ENCODE results near the gene HDAC9.

HDAC9 gene

DNA sequence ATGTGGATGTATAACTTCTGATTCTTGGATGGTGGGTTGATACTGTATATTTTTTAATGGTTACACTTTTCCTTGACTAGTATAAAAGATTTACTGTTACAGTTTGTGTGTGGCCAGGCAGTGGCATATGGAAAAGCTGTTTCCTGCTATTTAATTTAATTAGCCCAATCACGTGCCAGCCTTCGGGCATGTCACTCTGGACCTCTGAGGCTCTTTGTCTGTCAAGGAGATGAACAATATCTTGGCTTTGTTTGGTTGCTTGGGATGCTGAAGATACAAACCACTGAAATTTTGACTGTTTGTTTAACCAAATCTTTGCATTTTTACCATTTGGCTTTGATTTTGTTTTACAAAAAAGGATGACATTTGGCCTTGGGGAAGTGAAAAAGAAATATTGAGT, 185.0 kb downstream of the HDAC9 start:
- Histone ChIP-seq H4K20me1 (ENCODE audit: control insufficient read depth, insufficient read depth, low read depth, low read length) (no peaks in the 10 kb centered on the region), H3K4me1 (ENCODE audit: control insufficient read depth, low read length) (no peaks in the 10 kb centered on the region), H3K9me2 (replicated peaks; ENCODE audit: control insufficient read depth, low read length) (no peaks in the 10 kb centered on the region), H3K36me3 (ENCODE audit: control insufficient read depth, low read length) (no peaks in the 10 kb centered on the region), H3K4me3 (ENCODE audit: low read length) (no peak overlapping the region), H3F3A (ENCODE audit: control insufficient read depth, insufficient read depth) (no peaks in the 10 kb centered on the region), H3K9me3 (ENCODE audit: control insufficient read depth, insufficient read depth, low read length) (no peaks in the 10 kb centered on the region), H3K79me2 (ENCODE audit: control insufficient read depth, low read length) (no peaks in the 10 kb centered on the region), H3K27me3 (ENCODE audit: control insufficient read depth, low read length) (no peaks in the 10 kb centered on the region), H3K4me2 (ENCODE audit: low read length) (no peak overlapping the region), H3K27ac (ENCODE audit: low read depth, low read length) (no peak overlapping the region)
- no peak for TF ChIP-seq EZH2phosphoT487 (IDR thresholded peaks at IDR 0.05; ENCODE audit: borderline replicate concordance, low read length)
- TF ChIP-seq CTCF (IDR thresholded peaks at IDR 0.05; ENCODE audit: low read depth, low read length, poor library complexity, severe bottlenecking), result no peak

DNA sequence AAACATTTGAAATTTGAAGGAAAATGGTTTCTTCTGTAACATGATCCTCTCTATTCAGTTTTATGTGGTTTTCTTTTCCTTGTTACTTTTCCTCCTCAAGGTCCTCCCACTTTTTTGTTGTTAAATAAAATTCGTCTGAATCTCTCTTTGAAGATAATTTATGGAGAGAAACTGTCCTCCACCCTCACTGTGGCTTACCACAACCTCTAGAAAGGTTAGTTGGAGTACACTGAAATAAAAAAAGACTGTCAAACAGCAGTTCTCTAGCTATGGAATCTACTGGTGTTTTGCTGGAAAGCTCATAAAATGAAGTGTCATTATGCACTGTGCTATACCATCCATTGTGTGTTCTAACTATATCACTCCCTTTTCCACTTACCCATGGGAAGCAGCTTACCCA, 189.4 kb downstream of the HDAC9 start:
- no peaks in the 10 kb centered on the region for H3K27me3 ChIP-seq (ENCODE audit: control insufficient read depth, low read length)
- no peak overlapping the region for H3K27ac ChIP-seq (ENCODE audit: low read depth, low read length)
- no peaks in the 10 kb centered on the region for H3K4me1 ChIP-seq (ENCODE audit: control insufficient read depth, low read length)
- H3F3A ChIP-seq (ENCODE audit: control insufficient read depth, insufficient read depth), result no peaks in the 10 kb centered on the region
- no peak overlapping the region for H3K4me2 ChIP-seq (ENCODE audit: low read length)
- H3K9me3 ChIP-seq (ENCODE audit: control insufficient read depth, insufficient read depth, low read length), result no peaks in the 10 kb centered on the region
- TF ChIP-seq CTCF (IDR thresholded peaks at IDR 0.05; ENCODE audit: low read depth, low read length, poor library complexity, severe bottlenecking) (no peak), EZH2phosphoT487 (IDR thresholded peaks at IDR 0.05; ENCODE audit: borderline replicate concordance, low read length) (no peak)
- H3K36me3 ChIP-seq (ENCODE audit: control insufficient read depth, low read length), result no peaks in the 10 kb centered on the region
- no peaks in the 10 kb centered on the region for H3K79me2 ChIP-seq (ENCODE audit: control insufficient read depth, low read length)
- H3K9me2 ChIP-seq (replicated peaks; ENCODE audit: control insufficient read depth, low read length), result no peaks in the 10 kb centered on the region
- H3K4me3 ChIP-seq (ENCODE audit: low read length), result no peak overlapping the region
- H4K20me1 ChIP-seq (ENCODE audit: control insufficient read depth, insufficient read depth, low read depth, low read length), result no peaks in the 10 kb centered on the region

- no peak overlapping the region for H3K4me3 ChIP-seq (ENCODE audit: low read length)
- no peaks in the 10 kb centered on the region for H3K4me1 ChIP-seq (ENCODE audit: control insufficient read depth, low read length)
- TF ChIP-seq CTCF (IDR thresholded peaks at IDR 0.05; ENCODE audit: low read depth, low read length, poor library complexity, severe bottlenecking), result no peak
- no peaks in the 10 kb centered on the region for H3K9me3 ChIP-seq (ENCODE audit: control insufficient read depth, insufficient read depth, low read length)
- H3K27ac ChIP-seq (ENCODE audit: low read depth, low read length), result no peak overlapping the region
- no peaks in the 10 kb centered on the region for H4K20me1 ChIP-seq (ENCODE audit: control insufficient read depth, insufficient read depth, low read depth, low read length)
- H3K27me3 ChIP-seq (ENCODE audit: control insufficient read depth, low read length), result no peaks in the 10 kb centered on the region
- H3K79me2 ChIP-seq (ENCODE audit: control insufficient read depth, low read length), result no peaks in the 10 kb centered on the region
- no peaks in the 10 kb centered on the region for H3F3A ChIP-seq (ENCODE audit: control insufficient read depth, insufficient read depth)
- H3K9me2 ChIP-seq (replicated peaks; ENCODE audit: control insufficient read depth, low read length), result no peaks in the 10 kb centered on the region
- H3K4me2 ChIP-seq (ENCODE audit: low read length), result no peak overlapping the region
- H3K36me3 ChIP-seq (ENCODE audit: control insufficient read depth, low read length), result no peaks in the 10 kb centered on the region
These were observed 190.4 kb downstream of the HDAC9 start for GRCh38 chr7:18685971-18686370.

- Histone ChIP-seq H3K27ac (ENCODE audit: low read depth, low read length) (no peak overlapping the region), H3K4me1 (ENCODE audit: control insufficient read depth, low read length) (no peaks in the 10 kb centered on the region), H3K79me2 (ENCODE audit: control insufficient read depth, low read length) (no peaks in the 10 kb centered on the region), H3K9me3 (ENCODE audit: control insufficient read depth, insufficient read depth, low read length) (no peaks in the 10 kb centered on the region), H3K4me2 (ENCODE audit: low read length) (no peak overlapping the region), H3K4me3 (ENCODE audit: low read length) (no peak overlapping the region), H3K9me2 (replicated peaks; ENCODE audit: control insufficient read depth, low read length) (no peaks in the 10 kb centered on the region), H4K20me1 (ENCODE audit: control insufficient read depth, insufficient read depth, low read depth, low read length) (no peaks in the 10 kb centered on the region), H3K36me3 (ENCODE audit: control insufficient read depth, low read length) (no peaks in the 10 kb centered on the region), H3F3A (ENCODE audit: control insufficient read depth, insufficient read depth) (no peaks in the 10 kb centered on the region), H3K27me3 (ENCODE audit: control insufficient read depth, low read length) (no peaks in the 10 kb centered on the region)
- no peak for TF ChIP-seq EZH2phosphoT487 (IDR thresholded peaks at IDR 0.05; ENCODE audit: borderline replicate concordance, low read length)
- TF ChIP-seq CTCF (IDR thresholded peaks at IDR 0.05; ENCODE audit: low read depth, low read length, poor library complexity, severe bottlenecking), result no peak
These were observed 194.0 kb downstream of the HDAC9 start for GRCh38 chr7:18689551-18689950.

All from DOHH2 (cell line).